C1 segment of cervical spinal cord (tissue), 14 donors: ENCODE results near the gene DRICH1.
"Not testable (repeated sequence)": the region's sequence is repeated elsewhere in the genome, so short reads cannot be mapped to it uniquely, and the experiment has no call there.

Experiments used
- DNase-seq, 14 donors: peaks; one replicate each; lab custom pipeline; 2025; lab: John Stamatoyannopoulos, UW

DRICH1 gene

DNA sequence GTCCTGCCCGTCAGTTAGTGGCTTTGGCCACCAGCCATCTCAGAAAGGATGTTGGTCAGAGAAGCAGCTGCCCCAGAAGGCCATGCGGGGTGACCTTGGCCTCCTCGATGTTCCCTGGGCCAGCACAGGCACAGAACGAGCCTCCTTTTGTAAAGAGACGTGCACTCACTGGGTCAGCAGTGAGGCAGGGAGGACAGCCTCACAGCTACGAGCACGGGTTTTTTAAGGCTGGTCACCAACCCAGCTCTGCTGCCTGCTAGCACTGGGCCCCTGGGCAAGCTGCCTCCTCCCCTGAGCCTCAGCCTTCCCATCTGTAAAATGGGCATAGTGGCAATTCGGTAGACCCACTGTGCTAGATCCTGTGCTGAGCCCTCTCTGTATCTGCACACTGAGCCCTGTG, 62.8 kb downstream of the DRICH1 start:
- no peak for DNase-seq

DNA sequence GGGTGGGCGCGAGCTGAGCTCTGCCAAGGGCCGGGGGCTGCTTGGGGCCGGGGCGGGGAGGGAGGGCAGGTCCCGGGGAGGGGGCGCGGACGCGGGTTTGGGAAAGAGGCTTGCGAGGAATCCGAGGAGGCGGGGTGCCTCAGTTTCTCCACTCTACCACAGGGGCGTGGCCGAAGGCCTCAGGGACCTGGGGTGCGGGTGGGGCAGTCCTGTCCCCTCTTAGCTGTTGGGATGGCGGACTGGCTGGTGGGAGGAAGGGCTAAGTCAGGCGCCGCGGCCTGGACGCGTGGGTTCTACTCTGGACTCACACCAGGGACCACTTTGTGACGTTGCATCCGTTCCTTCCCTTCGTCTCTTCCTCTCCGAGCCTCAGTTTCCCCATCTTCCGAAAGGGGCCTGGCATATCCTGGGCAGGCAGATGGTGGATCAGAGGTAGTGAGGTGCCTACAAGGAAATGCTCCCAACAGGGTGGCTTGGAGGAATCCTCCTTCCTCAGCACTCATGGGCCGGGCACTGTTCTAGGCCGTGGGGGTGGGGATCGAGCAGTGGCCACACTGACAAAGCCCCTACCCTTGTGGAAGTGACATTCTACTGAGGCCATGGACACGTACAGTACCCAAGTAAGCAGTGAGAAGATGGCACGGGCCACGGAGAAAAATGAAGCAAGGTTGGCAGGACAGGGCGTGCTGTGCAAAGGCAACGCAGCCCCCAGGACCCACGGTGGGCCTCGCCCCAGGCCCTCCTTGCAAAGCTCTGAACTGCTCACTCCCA, 65.2 kb downstream of the DRICH1 start:
- no peak for DNase-seq

DNA sequence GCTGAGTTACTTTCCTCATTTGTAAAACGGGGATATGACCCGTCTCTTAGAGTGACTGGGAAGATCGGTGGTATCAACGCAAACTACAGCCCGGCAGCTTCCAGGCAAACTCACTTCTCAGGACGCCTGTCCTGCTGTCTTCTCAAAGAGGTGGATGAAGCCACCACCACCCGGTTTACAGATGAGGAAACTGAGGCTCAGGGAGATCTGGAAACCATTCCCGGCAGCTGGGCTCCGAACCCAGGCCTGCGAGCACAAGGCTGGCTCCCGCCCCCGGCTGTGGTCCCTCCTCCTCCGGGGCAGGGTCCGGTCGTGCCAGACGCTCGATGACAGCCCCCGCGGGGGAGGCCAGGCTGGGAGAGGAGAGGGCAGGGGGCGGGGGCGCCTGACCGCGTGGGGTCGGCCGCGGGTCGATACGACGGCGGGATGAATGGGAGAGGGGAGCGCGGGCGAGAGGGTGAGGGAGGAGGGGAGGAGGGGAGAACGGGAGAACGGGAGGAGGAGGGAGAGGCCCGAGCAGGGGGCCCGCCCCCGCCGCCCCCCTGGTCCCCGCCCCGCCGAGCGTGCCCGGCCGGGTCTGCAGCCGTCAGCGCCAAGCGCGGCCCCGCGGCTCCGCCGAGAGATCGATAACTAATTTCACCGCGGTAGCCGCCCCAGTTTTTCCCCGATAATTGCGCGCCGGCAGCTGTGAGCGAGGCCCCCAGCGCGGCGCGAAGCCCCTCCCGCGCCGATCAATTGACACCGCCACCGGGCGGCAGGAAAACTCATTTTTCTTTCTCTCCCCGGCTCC, 66.0 kb downstream of the DRICH1 start:
- no peak for DNase-seq

DNA sequence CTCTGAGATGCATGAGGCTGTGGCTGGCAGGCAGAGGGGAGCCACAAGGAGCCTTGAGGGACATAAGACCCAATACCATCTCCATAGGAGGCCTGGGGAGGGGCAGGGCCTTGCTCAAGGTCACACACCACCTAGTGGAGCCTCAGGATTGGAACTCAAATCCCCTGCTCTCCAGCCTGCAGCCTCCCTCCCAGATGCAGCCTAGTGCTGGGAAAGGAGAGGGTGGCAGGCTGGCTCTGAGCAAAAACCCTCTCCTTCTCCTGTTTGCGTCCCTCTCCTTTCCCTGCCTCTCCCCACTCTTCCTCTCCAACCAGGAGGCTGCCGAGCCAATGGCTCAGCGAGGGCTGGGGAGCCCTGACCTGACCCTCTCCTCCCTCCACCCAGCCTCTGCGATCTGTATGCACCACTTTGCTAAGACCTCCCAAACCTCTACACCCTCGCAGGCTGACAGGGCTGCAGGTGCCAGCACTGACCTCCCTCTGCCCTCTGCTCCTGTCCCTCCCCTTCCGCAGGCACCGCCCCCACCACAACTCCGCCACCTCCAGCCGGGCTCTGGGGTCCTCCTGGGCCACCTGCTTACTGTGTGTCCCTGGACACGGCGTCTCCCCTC, 66.7 kb downstream of the DRICH1 start:
- no peak for DNase-seq

DNA sequence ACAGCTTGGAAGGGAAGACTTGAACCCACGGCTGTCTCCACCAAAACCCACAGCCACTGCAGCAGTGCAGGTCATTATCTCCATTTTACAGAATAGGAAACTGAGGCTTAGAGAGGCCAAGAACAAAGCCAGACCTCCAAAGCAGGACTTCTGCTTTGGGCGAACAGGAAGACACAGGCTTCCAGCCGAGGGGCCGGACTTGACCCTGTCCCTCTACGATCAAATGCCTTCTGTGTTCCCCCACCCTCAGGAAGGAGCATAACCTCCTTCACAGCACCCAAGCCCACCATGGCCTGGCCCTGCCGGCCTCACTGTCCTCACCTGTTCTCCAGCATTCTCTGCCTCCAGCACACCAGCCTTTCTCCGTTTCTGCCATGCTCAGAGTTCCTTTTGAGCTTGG, 67.8 kb downstream of the DRICH1 start:
- DNase-seq = no peak

DNA sequence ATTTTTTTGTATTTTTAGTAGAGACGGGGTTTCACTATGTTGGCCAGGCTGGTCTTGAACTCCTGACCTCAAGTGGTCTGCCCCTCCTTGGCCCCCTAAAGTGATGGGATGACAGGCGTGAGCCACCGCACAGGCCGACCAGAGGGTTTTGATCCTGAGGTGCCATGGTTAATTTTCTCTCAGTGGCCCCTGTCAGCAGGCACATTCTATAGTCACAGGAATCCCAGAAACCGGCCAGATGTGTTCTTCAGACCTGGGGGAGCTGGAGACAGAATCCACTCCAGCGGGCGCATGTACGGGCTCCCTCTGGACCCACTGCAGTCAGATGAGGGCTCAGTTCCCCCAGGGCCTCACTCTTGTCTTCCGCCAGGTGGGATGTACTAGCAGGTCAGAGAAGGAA, 69.0 kb downstream of the DRICH1 start:
- no peak for DNase-seq

DNA sequence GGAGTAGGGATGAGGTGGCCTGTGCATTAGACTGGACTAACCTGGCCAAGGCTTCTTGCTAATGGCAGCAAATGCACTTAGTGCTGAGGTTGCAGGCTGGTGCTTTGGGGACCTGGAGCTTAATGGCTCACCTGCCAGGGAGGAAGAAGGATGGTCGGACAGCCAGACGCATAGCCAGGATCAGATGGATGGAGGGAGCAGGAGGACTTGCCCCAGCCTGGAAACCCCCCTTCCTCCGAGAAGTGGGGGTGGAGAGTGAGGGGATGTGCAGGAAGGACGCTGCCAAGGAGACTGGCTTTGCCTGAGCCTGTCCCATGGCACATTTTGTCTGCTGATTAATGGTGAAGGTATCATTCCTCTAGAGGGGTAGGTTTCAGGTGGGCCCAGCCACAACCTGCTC, 69.9 kb downstream of the DRICH1 start:
- no peak for DNase-seq

DNA sequence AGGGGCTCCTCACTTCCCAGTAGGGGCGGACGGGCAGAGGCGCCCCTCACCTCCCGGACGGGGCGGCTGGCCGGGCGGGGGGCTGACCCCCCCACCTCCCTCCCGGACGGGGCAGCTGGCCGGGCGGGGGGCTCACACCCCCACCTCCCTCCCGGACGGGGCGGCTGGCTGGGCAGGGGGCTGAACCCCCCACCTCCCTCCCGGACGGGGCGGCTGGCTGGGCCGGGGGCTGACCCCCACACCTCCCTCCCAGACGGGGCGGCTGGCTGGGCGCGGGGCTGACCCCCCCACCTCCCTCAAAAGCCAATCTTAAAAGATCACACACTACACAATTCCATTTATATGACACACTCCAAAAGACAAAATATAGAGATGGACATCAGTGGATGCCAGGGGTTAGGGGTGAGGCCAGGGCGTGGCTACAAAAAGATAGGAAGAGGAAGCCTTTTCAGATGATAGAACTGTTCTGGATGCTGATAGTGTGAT, 71.1 kb downstream of the DRICH1 start:
- not testable (repeated sequence) for DNase-seq

DNA sequence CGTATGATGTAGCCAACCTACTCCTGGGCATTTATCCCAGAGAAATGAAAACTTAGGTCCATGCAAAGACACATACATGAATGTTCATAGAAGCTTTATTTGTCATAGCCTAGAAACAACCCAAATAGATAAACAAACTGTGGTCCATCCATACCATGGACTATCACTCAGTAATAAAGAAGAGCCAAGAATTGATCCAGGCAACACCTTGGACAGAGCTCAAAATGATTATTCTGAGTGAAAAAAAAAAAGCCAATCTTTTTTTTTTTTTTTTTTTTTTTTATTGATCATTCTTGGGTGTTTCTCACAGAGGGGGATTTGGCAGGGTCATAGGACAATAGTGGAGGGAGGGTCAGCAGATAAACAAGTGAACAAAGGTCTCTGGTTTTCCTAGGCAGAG, 71.9 kb downstream of the DRICH1 start:
- DNase-seq = not testable (repeated sequence)
